ENCODE measurements around the gene ATG10. TPM values are rescaled to one million over a fixed set of nuclear protein-coding genes. Genes with fewer than 3 reads are reported as not detected.

Gene ATG10
- total RNA-seq, 1 experiment from 2014 or later = 12.2 TPM

- no peak for TF ChIP-seq ZNF121 (CRISPR knock-in tag; IDR thresholded peaks at IDR 0.05)
- TF ChIP-seq NFATC4 (CRISPR knock-in tag; IDR thresholded peaks at IDR 0.05) = no peak
- TF ChIP-seq E2F5 (CRISPR knock-in tag; IDR thresholded peaks at IDR 0.05) = no peak
Observed at GRCh38 chr5:82100303-82101077, 128.7 kb downstream of the ATG10 start (continued).

GRCh38 chr5:82104872-82105271 lies 133.0 kb downstream of the ATG10 start:
- POLR2A ChIA-PET = no interaction called here
- H3K36me3 Mint-ChIP-seq = no peaks in the 10 kb centered on the region
- no peak overlapping the region for H3K4me3 Mint-ChIP-seq
- no peaks in the 10 kb centered on the region for H3K9me3 Mint-ChIP-seq
- peaks cover 33% of the 10 kb centered on the region for H3K4me1 Mint-ChIP-seq
- CTCF ChIA-PET = interaction anchor here (1.6 kb wide), 1 partner anchor 61 kb away, joined by 3 read pairs; no protein-coding TSS in a partner anchor
- no peak for ATAC-seq
- TF ChIP-seq GABPB1 (CRISPR knock-in tag; IDR thresholded peaks at IDR 0.05) (no peak), JUN (CRISPR knock-in tag; IDR thresholded peaks at IDR 0.05) (no peak), FOXK1 (CRISPR knock-in tag; IDR thresholded peaks at IDR 0.05) (no peak), ZSCAN18 (CRISPR knock-in tag; IDR thresholded peaks at IDR 0.05) (no peak), FOXP1 (CRISPR knock-in tag; IDR thresholded peaks at IDR 0.05; ENCODE audit: borderline replicate concordance) (no peak), ERG (CRISPR knock-in tag; IDR thresholded peaks at IDR 0.05) (no peak), HMGXB4 (CRISPR knock-in tag; IDR thresholded peaks at IDR 0.05) (no peak), ETV6 (CRISPR knock-in tag; IDR thresholded peaks at IDR 0.05) (no peak), CDX4 (CRISPR knock-in tag; IDR thresholded peaks at IDR 0.05; ENCODE audit: borderline replicate concordance) (no peak), ZNF396 (CRISPR knock-in tag; IDR thresholded peaks at IDR 0.05; ENCODE audit: borderline replicate concordance) (no peak), TEAD1 (CRISPR knock-in tag; IDR thresholded peaks at IDR 0.05) (no peak), SMAD3 (CRISPR knock-in tag; IDR thresholded peaks at IDR 0.05; ENCODE audit: borderline replicate concordance) (no peak), ELF4 (CRISPR knock-in tag; IDR thresholded peaks at IDR 0.05; ENCODE audit: low read depth) (no peak), NFATC4 (CRISPR knock-in tag; IDR thresholded peaks at IDR 0.05) (no peak), ZNF532 (CRISPR knock-in tag; IDR thresholded peaks at IDR 0.05; ENCODE audit: borderline replicate concordance) (no peak), ATF2 (CRISPR knock-in tag; IDR thresholded peaks at IDR 0.05; ENCODE audit: borderline replicate concordance, low read depth) (no peak), TEAD4 (CRISPR knock-in tag; IDR thresholded peaks at IDR 0.05) (no peak)
- H3K27ac Mint-ChIP-seq = no peak overlapping the region
- no peaks in the 10 kb centered on the region for H3K27me3 Mint-ChIP-seq (ENCODE audit: low read depth)
- DNase-seq (ENCODE audit: low spot score) = no peak

Measured in WTC11 (cell line).